H1 (cell line): Measurements from ENCODE around the gene FAAP100. TPM values are rescaled to one million over a fixed set of nuclear protein-coding genes. Genes with fewer than 3 reads are reported as not detected.

ENCODE experiments used
- ASH2L ChIP-seq: fragments of 200-600, 300-600 bp; sonication (generic); IDR thresholded peaks from one replicate; pipeline ENCODE4 v1.7.1; 2017; ENCODE audit warnings: low read length
- CHD7 ChIP-seq: fragments of 300-600 bp; sonication (generic); IDR thresholded peaks from 2 replicates; pipeline ENCODE4 v1.7.1; 2012; ENCODE audit warnings: low read length, moderate library complexity, mild to moderate bottlenecking, inconsistent platforms; ENCODE audit not compliant: insufficient replicate concordance
- GABPA ChIP-seq: IDR thresholded peaks from 2 replicates; pipeline ENCODE4 v1.6.1; 2011; ENCODE audit warnings: mild to moderate bottlenecking, low read length, moderate library complexity, borderline replicate concordance; ENCODE audit not compliant: insufficient read depth
- HDAC2 ChIP-seq, 2 experiments: fragments of 300-600 bp in 1 of 2; sonication (generic) in 1 of 2; IDR thresholded peaks; 2 replicates each; pipeline ENCODE4 v1.6.1; 2011 to 2012; ENCODE audit warnings: low read depth in 2 of 2, low read length in 2 of 2, mild to moderate bottlenecking in 2 of 2, moderate library complexity in 2 of 2, borderline replicate concordance in 1 of 2, inconsistent platforms in 1 of 2
- JUND ChIP-seq: IDR thresholded peaks from 2 replicates; pipeline ENCODE4 v1.6.1; 2011; ENCODE audit warnings: mild to moderate bottlenecking, improper control_type of control experiment, low read length
- POLR2AphosphoS5 ChIP-seq: IDR thresholded peaks from 2 replicates; pipeline ENCODE4 v1.6.1; 2011; ENCODE audit warnings: low read depth, low read length
- RNF2 ChIP-seq: fragments of 200-900, 300-1000 bp; sonication (generic); IDR thresholded peaks from 2 replicates; pipeline ENCODE4 v1.7.1; 2016; ENCODE audit warnings: borderline replicate concordance, low read depth, mild to moderate bottlenecking, antibody characterized with exemption, low read length; ENCODE audit not compliant: poor library complexity, severe bottlenecking; ENCODE audit errors: missing control alignments
- SIX5 ChIP-seq: IDR thresholded peaks from 2 replicates; pipeline ENCODE4 v1.6.1; 2011; ENCODE audit warnings: mild to moderate bottlenecking, low read depth, low read length
- TAF1 ChIP-seq: IDR thresholded peaks from 2 replicates; pipeline ENCODE4 v1.6.1; 2011; ENCODE audit warnings: mild to moderate bottlenecking, low read depth, low read length
- TAF7 ChIP-seq: optimal IDR thresholded peaks from 2 replicates; pipeline ENCODE3; 2011; ENCODE audit warnings: low read depth, mild to moderate bottlenecking, inconsistent platforms, low read length, moderate library complexity, borderline replicate concordance
- polyA plus RNA-seq, 7 experiments: library from polyadenylated mRNA; depleted of rRNA in 3 of 7; stranded (reverse) in 5 of 7; unstranded in 2 of 7; fragments of >200 nt in 5 of 7; fragments of 200-250 nt in 2 of 7; gene quantifications; 1 replicate in 5 of 7; 2 replicates in 1 of 7; 4 replicates in 1 of 7; pipeline versions ENCODE4 v1.2.1 to v1.2.3, GENCODE V29; 2011 to 2013; ENCODE audit warnings: missing spikeins in 2 of 7, mixed read lengths in 2 of 7
- total RNA-seq: library from RNA; stranded (reverse); fragmentation: NEBNext Ultra II Directional; extraction: Animal tissue kit (Norgen Biotek cat#: 25700); gene quantifications from 2 replicates; pipeline ENCODE4 v1.2.1, GENCODE V29; 2021

Gene FAAP100
- total and polyA plus RNA-seq, 2 of the 8 experiments (the other 6 are each of a cell fraction or from before 2014, with no cell fraction given), result 23.2 to 41.8 TPM

DNA sequence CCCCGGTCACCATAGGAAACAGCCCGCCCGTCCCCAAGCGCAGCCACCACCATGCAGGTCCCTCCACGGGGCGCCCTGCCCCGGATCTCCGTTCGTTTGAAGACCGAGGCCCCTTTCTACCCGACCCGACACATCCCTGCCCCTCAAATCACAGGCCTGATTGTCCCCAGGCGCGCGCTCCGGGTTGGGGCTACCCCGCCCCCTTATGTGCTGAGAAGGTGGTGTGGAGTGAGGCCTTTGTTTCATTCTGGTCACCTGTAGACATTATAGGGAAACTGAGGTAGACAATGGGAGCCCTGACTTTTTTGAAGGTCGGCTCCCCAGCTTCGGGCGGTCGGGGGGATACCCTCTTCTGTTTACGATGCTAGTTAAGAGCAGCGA lies 38.8 kb downstream of the FAAP100 start (continued):
- TF ChIP-seq HDAC2 (IDR thresholded peaks at IDR 0.05; ENCODE audit: borderline replicate concordance in 1 of 2, low read depth in 2 of 2, low read length in 2 of 2) (no peak), ASH2L (no peak), TAF1 (peak; percentile 47), SIX5 (no peak), POLR2AphosphoS5 (peak; percentile 11; the same call in 1 of the 2 replicates), JUND (no peak), GABPA (no peak), RNF2 (no peak), CHD7 (no peak), TAF7 (no peak)
- TF ChIP-seq, all 59 proteins: peak for 4
